BJ (cell line): Measurements from ENCODE around the gene KIF6. TPM values are rescaled to one million over a fixed set of nuclear protein-coding genes. Genes with fewer than 3 reads are reported as not detected.
"Not testable (repeated sequence)": the region's sequence is repeated elsewhere in the genome, so short reads cannot be mapped to it uniquely, and the experiment has no call there.

Experiments
- CTCF ChIA-PET: fragments of 350-600 bp; formaldehyde crosslinking; extraction: SDS; loops from one replicate; lab custom pipeline; 2021; ENCODE audit warnings: antibody characterized with exemption, inconsistent platforms; lab: Yijun Ruan, JAX
- POLR2A ChIA-PET: fragments of 300-600 bp; sonication (Branson Sonifier 250); formaldehyde crosslinking; extraction: SDS; loops from one replicate; lab custom pipeline; 2021; ENCODE audit warnings: antibody characterized with exemption; lab: Charles Lee
- DNase-seq: peaks from one replicate; pipeline ENCODE4 v3.0.0-alpha.2; 2011; ENCODE audit warnings: low read depth
- H3K27me3 ChIP-seq: 2 replicates; pipeline ENCODE4 v1.6.0; 2011; ENCODE audit warnings: low read length; ENCODE audit not compliant: control insufficient read depth, insufficient read depth
- H3K36me3 ChIP-seq: 2 replicates; pipeline ENCODE4 v1.5.1; 2011; ENCODE audit warnings: low read length; ENCODE audit not compliant: control insufficient read depth, insufficient read depth
- H3K4me3 ChIP-seq: 2 replicates; pipeline ENCODE4 v1.5.1; 2011; ENCODE audit warnings: low read depth, mild to moderate bottlenecking, control low read depth, low read length
- polyA plus RNA-seq: library from polyadenylated mRNA; depleted of rRNA; stranded (reverse); fragments of >200 nt; gene quantifications from 2 replicates; pipeline ENCODE4 v1.2.3, GENCODE V29; 2011
- TF ChIP-seq, protein P1 (sequence below): IDR thresholded peaks from 2 replicates; pipeline ENCODE4 v1.5.1; 2011; ENCODE audit warnings: low read depth, mild to moderate bottlenecking, control low read depth, inconsistent platforms, low read length, moderate library complexity; ENCODE audit not compliant: insufficient read depth

The KIF6 gene
- polyA plus RNA-seq, 1 experiment: 0.56 TPM

DNA sequence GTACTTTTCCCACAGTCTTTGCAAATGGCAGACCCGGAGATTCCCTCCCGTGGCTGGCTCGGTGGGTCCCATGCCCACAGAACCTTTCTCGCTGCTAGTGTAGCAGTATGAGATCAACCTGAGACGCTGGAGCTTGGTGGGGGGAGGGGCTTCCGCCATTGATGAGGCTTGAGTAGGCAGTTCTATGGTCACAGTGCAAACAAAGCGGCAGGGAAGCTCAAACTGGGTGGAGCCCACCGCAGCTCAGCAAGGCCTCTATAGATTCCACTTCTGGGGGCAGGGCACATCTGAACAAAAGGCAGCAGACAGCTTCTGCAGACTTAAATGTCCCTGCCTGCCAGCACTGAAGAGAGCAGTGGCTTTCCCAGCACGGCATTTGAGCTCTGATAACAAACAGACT, 216.7 kb downstream of the KIF6 start:
- ChIA-PET CTCF (no interaction called here), POLR2A (no interaction called here)
- H3K36me3 ChIP-seq: no peaks in the 10 kb centered on the region
- H3K4me3 ChIP-seq: no peak overlapping the region
- TF ChIP-seq, protein P1, sequence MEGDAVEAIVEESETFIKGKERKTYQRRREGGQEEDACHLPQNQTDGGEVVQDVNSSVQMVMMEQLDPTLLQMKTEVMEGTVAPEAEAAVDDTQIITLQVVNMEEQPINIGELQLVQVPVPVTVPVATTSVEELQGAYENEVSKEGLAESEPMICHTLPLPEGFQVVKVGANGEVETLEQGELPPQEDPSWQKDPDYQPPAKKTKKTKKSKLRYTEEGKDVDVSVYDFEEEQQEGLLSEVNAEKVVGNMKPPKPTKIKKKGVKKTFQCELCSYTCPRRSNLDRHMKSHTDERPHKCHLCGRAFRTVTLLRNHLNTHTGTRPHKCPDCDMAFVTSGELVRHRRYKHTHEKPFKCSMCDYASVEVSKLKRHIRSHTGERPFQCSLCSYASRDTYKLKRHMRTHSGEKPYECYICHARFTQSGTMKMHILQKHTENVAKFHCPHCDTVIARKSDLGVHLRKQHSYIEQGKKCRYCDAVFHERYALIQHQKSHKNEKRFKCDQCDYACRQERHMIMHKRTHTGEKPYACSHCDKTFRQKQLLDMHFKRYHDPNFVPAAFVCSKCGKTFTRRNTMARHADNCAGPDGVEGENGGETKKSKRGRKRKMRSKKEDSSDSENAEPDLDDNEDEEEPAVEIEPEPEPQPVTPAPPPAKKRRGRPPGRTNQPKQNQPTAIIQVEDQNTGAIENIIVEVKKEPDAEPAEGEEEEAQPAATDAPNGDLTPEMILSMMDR: no peak
- DNase-seq: no peak
- no peaks in the 10 kb centered on the region for H3K27me3 ChIP-seq

GRCh38 chr6:39507331-39507998, 217.7 kb downstream of the KIF6 start:
- ChIA-PET CTCF (no interaction called here), POLR2A (no interaction called here)
- Histone ChIP-seq H3K27me3 (no peaks in the 10 kb centered on the region), H3K4me3 (no peak overlapping the region), H3K36me3 (no peaks in the 10 kb centered on the region)
- DNase-seq: no peak
- TF ChIP-seq, protein P1: no peak

DNA sequence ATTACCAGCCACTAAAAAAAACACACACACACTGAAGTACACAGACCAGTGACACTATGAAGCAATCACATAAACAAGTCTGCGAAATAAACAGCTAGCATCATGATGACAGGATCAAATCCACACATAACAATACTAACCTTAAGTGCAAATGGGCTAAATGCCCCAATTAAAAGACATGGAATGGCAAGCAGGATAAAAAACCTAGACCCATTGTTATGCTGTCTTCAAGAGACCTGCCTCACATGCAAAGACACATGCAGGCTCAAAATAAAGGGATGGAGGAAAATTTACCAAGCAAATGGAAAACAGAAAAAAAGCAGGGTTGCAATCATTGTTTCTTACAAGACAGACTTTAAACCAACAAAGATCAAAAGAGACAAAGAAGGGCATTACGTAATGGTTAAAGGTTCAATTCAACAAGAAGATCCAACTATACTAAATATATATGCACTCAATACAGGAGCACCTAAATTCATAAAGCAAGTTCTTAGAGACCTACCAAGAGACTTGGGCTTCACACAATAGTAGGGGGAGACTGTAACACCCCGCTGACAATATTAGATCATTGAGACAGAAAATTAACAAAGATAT, 222.7 kb downstream of the KIF6 start:
- CTCF ChIA-PET, H3K36me3 ChIP-seq, POLR2A ChIA-PET, H3K27me3 ChIP-seq, DNase-seq, H3K4me3 ChIP-seq: not testable (repeated sequence)

DNA sequence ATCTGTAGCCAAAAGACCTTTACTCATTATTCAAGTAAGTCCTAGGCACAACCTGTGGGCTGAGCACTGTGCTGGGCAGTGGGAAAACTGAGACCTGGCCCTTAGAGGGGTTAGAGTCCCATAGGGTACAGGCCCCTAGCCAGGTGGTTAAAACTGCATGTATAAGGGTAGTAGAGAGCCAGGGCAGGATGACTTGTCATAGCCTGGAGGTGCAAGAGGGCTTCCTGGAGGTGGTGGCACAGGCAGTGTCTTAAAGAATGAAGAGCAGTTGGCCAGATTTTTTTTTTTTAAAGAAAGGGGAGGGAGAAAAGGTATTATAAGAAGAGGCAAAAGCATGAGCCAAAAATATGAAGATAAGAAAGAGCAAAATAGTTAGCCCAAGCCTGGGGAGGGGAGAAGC, 226.2 kb downstream of the KIF6 start:
- ChIA-PET CTCF (interaction anchor here (1.1 kb wide), 1 partner anchor 121 kb away, joined by 3 read pairs; no protein-coding TSS in a partner anchor), POLR2A (no interaction called here)
- TF ChIP-seq, protein P1: no peak

GRCh38 chr6:39498096-39498495, 227.1 kb downstream of the KIF6 start:
- CTCF ChIA-PET: no interaction called here
- POLR2A ChIA-PET: no interaction called here

More for the DNA sequence above, 226.2 kb downstream of the KIF6 start:
- DNase-seq: no peak
- H3K4me3 ChIP-seq: no peak overlapping the region
- H3K27me3 ChIP-seq: no peaks in the 10 kb centered on the region
- H3K36me3 ChIP-seq: no peaks in the 10 kb centered on the region

More at GRCh38 chr6:39498096-39498495, 227.1 kb downstream of the KIF6 start:
- TF ChIP-seq, protein P1: no peak
- no peaks in the 10 kb centered on the region for H3K27me3 ChIP-seq
- H3K4me3 ChIP-seq: no peak overlapping the region
- no peak for DNase-seq
- H3K36me3 ChIP-seq: no peaks in the 10 kb centered on the region
